Adrenal gland (tissue), 5 donors: ENCODE data around the gene MAGEA2B.

ENCODE experiments used
- POLR2A ChIP-seq, 2 donors: fragments of 450-650 bp; IDR thresholded peaks; one replicate each; pipeline ENCODE4 v1.6.1; 2017; ENCODE audit warnings: antibody characterized with exemption in 2 of 2, mild to moderate bottlenecking in 2 of 2, moderate library complexity in 1 of 2
- TF ChIP-seq, protein P1 (sequence below), 6 experiments: fragments of 450-650 bp in 4 of 6; fragments of 200-600 bp in 2 of 6; sonication (generic) in 1 of 6; IDR thresholded peaks; 1 replicate in 5 of 6; 2 replicates in 1 of 6; pipeline versions ENCODE4 v1.5.1 to v1.8.0; 2016 to 2021; ENCODE audit warnings: antibody characterized with exemption in 6 of 6, mild to moderate bottlenecking in 2 of 6, moderate library complexity in 1 of 6
- donor health status: DM: no; HTN: no; CAD: no.

DNA sequence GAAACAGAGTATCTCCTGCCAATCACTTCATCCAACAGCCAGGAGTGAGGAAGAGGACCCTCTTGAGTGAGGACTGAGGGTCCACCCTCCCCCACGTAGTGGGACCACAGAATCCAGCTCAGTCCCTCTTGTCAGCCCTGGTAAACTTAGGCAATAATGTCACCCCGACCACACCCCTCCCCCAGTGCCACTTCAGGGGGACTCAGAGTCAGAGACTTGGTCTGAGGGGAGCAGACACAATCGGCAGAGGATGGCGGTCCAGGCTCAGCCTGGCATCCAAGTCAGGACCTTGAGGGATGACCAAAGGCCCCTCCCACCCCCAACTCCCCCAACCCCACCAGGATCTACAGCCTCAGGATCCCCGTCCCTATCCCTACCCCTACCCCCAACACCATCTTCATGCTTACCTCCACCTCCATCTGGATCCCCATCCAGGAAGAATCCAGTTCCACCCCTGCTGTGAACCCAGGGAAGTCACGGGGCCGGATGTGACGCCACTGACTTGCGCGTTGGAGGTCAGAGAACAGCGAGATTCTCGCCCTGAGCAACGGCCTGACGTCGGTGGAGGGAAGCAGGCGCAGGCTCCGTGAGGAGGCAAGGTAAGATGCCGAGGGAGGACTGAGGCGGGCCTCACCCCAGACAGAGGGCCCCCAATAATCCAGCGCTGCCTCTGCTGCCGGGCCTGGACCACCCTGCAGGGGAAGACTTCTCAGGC, 19.0 kb downstream of the MAGEA2B start, which contains the start of the genes CSAG1 and MAGEA12:
- TF ChIP-seq, protein P1, sequence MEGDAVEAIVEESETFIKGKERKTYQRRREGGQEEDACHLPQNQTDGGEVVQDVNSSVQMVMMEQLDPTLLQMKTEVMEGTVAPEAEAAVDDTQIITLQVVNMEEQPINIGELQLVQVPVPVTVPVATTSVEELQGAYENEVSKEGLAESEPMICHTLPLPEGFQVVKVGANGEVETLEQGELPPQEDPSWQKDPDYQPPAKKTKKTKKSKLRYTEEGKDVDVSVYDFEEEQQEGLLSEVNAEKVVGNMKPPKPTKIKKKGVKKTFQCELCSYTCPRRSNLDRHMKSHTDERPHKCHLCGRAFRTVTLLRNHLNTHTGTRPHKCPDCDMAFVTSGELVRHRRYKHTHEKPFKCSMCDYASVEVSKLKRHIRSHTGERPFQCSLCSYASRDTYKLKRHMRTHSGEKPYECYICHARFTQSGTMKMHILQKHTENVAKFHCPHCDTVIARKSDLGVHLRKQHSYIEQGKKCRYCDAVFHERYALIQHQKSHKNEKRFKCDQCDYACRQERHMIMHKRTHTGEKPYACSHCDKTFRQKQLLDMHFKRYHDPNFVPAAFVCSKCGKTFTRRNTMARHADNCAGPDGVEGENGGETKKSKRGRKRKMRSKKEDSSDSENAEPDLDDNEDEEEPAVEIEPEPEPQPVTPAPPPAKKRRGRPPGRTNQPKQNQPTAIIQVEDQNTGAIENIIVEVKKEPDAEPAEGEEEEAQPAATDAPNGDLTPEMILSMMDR (IDR thresholded peaks at IDR 0.05) = no peak
- TF ChIP-seq POLR2A (IDR thresholded peaks at IDR 0.05) = no peak
